Mesendoderm (in vitro differentiated cells): ENCODE data around the gene RAMAC.
A peak's percentile ranks its signal among the peaks of the same experiment; 100 is the strongest.

Experiments
- DNase-seq: peaks from one replicate; pipeline ENCODE4 v3.0.0; 2013
- H2AK5ac ChIP-seq: 2 replicates; pipeline ENCODE4 v1.6.1; 2013; ENCODE audit warnings: low read length, inconsistent platforms
- H2BK120ac ChIP-seq: 2 replicates; pipeline ENCODE4 v1.6.1; 2013; ENCODE audit warnings: low read depth, mild to moderate bottlenecking, low read length, moderate library complexity, mixed read lengths
- H2BK15ac ChIP-seq: replicated peaks from 2 replicates; pipeline ENCODE4 v1.6.1; 2013; ENCODE audit warnings: low read depth, mild to moderate bottlenecking, moderate library complexity
- H2BK5ac ChIP-seq: 2 replicates; pipeline ENCODE4 v1.6.1; 2013; ENCODE audit warnings: low read length, inconsistent platforms
- H3K18ac ChIP-seq: 2 replicates; pipeline ENCODE4 v1.6.1; 2013; ENCODE audit warnings: mild to moderate bottlenecking, low read length, mixed read lengths
- H3K23ac ChIP-seq: one replicate; pipeline ENCODE4 v1.6.1; 2013; ENCODE audit warnings: low read length
- H3K27ac ChIP-seq: 2 replicates; pipeline ENCODE4 v1.5.1; 2013; ENCODE audit warnings: low read depth, mild to moderate bottlenecking, inconsistent platforms, low read length, moderate library complexity
- H3K27me3 ChIP-seq: 2 replicates; pipeline ENCODE4 v1.6.1; 2013; ENCODE audit warnings: low read length, control low read depth, mild to moderate bottlenecking, inconsistent platforms; ENCODE audit not compliant: insufficient read depth, poor library complexity
- H3K36me3 ChIP-seq: 2 replicates; pipeline ENCODE4 v1.6.1; 2013; ENCODE audit warnings: low read length, inconsistent platforms; ENCODE audit not compliant: control insufficient read depth, insufficient read depth
- H3K4ac ChIP-seq: one replicate; pipeline ENCODE4 v1.6.1; 2013; ENCODE audit warnings: low read depth, mild to moderate bottlenecking, low read length, moderate library complexity
- H3K4me1 ChIP-seq: 2 replicates; pipeline ENCODE4 v1.6.1; 2013; ENCODE audit warnings: low read depth, low read length, inconsistent platforms; ENCODE audit not compliant: control insufficient read depth
- H3K4me2 ChIP-seq: 2 replicates; pipeline ENCODE4 v1.6.1; 2013; ENCODE audit warnings: low read length
- H3K4me3 ChIP-seq: 2 replicates; pipeline ENCODE4 v1.5.1; 2013; ENCODE audit warnings: mild to moderate bottlenecking, low read length
- H3K56ac ChIP-seq: one replicate; pipeline ENCODE4 v1.6.1; 2013; ENCODE audit warnings: low read length
- H3K79me1 ChIP-seq: 2 replicates; pipeline ENCODE4 v1.6.1; 2013; ENCODE audit warnings: low read length, inconsistent platforms
- H3K79me2 ChIP-seq: 2 replicates; pipeline ENCODE4 v1.6.1; 2013; ENCODE audit warnings: mild to moderate bottlenecking, low read length; ENCODE audit not compliant: control insufficient read depth, insufficient read depth
- H3K9ac ChIP-seq: 2 replicates; pipeline ENCODE4 v1.6.1; 2013; ENCODE audit warnings: low read length, inconsistent platforms
- H4K5ac ChIP-seq: one replicate; pipeline ENCODE4 v1.6.1; 2013; ENCODE audit warnings: low read length
- H4K8ac ChIP-seq: one replicate; pipeline ENCODE4 v1.6.1; 2013; ENCODE audit warnings: low read depth, mild to moderate bottlenecking, control low read depth, low read length, moderate library complexity
- WGBS: extraction: QIAGEN DNeasy Blood & Tissue Kit; methylation state at CpG from one replicate; pipeline ENCODE4 v1.1.7; 2013; ENCODE audit warnings: low lambda C conversion rate, missing lambda C conversion rate; ENCODE audit not compliant: insufficient coverage; ENCODE audit errors: extremely low coverage; 5-methylcytosine and 5-hydroxymethylcytosine counted together

Gene RAMAC

GRCh38 chr15:83011271-83012075, 25.5 kb downstream of the RAMAC start, which contains the start of gene C15orf40:
Gene C15orf40, minus strand, starts transcription at chr15:83011639. Its CDS starts 32 bp downstream, at chr15:83011607.
- H3K4me3 ChIP-seq = peak within 1 kb of the TSS; percentile 90
- H3K18ac ChIP-seq = peak within 1 kb of the TSS; percentile 62
- peaks cover 5% of the 10 kb centered on the region for H3K79me1 ChIP-seq
- WGBS = no CpG with 5 or more reads among the region's 64 CpGs
- H2BK5ac ChIP-seq = no peak within 1 kb of the TSS
- H3K4me2 ChIP-seq = peak within 1 kb of the TSS; percentile 55
- H2AK5ac ChIP-seq = no peak within 1 kb of the TSS
- no peak within 1 kb of the TSS for H4K5ac ChIP-seq
- no peak within 1 kb of the TSS for H2BK120ac ChIP-seq
- peak; percentile 96 for DNase-seq
- H3K27me3 ChIP-seq = no peaks in the 10 kb centered on the region
- H3K4me1 ChIP-seq = peaks cover 3% of the 10 kb centered on the region
- no peak within 1 kb of the TSS for H2BK15ac ChIP-seq
- H3K79me2 ChIP-seq = peaks cover 2% of the 10 kb centered on the region
- peak within 1 kb of the TSS; percentile 83 for H3K4ac ChIP-seq
- H3K9ac ChIP-seq = peak within 1 kb of the TSS; percentile 89
- H3K27ac ChIP-seq = peak within 1 kb of the TSS; percentile 38
- H3K36me3 ChIP-seq = no peaks in the 10 kb centered on the region
- H4K8ac ChIP-seq = peak within 1 kb of the TSS; percentile 31
- H3K23ac ChIP-seq = no peak within 1 kb of the TSS
- peak within 1 kb of the TSS; percentile 91 for H3K56ac ChIP-seq

DNA sequence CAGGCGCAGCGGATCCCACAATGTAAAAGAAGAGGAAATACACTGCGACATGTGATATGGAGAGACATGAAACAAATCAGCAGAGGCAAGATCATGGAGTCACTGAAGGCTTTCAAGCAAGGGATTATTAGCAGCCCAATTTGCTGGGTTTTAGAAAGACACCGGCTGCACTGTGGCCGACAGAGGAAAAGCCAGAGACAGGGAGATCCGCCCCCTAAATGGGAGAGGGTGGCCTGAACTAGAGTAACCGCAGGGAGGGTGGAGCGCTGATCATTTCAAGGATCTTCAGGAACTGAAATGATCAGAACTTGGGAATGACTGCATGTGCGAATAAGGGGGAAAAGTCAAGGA, 26.0 kb downstream of the RAMAC start:
- WGBS = no CpG with 5 or more reads among the region's 9 CpGs

DNA sequence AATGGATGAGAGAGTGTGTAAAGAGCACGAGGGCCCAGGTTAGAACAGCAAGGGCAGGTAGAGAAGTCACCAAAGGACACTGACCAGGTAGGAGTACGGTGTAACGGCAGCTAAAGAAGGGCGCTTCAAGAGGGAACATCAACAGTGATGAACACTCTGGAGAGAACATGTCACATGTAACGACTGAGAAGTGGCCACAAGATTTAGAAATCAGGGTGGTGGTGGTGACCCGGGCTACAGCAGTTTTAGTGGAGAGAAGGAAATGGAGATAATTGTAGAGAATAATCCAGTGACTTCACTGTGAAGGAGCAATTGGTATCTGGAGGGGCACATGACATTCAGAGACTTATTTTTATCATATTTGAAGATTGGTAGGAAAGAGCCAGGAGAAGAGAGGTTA, 26.6 kb downstream of the RAMAC start:
- Histone ChIP-seq H4K8ac (no peak overlapping the region), H3K18ac (no peak overlapping the region), H3K4me3 (no peak overlapping the region), H3K4ac (no peak overlapping the region), H2BK15ac (no peak overlapping the region), H3K79me2 (peaks cover 2% of the 10 kb centered on the region), H3K4me1 (peaks cover 3% of the 10 kb centered on the region), H4K5ac (no peak overlapping the region), H3K36me3 (no peaks in the 10 kb centered on the region), H3K27ac (no peak overlapping the region), H2AK5ac (no peak overlapping the region), H2BK5ac (no peak overlapping the region), H3K27me3 (no peaks in the 10 kb centered on the region), H3K4me2 (no peak overlapping the region), H3K23ac (no peak overlapping the region), H2BK120ac (no peak overlapping the region), H3K56ac (no peak overlapping the region), H3K9ac (no peak overlapping the region), H3K79me1 (peaks cover 5% of the 10 kb centered on the region)
- DNase-seq = no peak
- WGBS = no CpG with 5 or more reads among the region's 6 CpGs

More for the DNA sequence above, 26.0 kb downstream of the RAMAC start:
- DNase-seq = no peak
- Histone ChIP-seq H3K56ac (peak overlapping the region; percentile 88), H4K8ac (peak overlapping the region; percentile 31), H2AK5ac (no peak overlapping the region), H2BK5ac (no peak overlapping the region), H3K36me3 (no peaks in the 10 kb centered on the region), H3K79me1 (peaks cover 5% of the 10 kb centered on the region), H3K18ac (peak overlapping the region; percentile 44), H3K9ac (peak overlapping the region; percentile 73), H3K27ac (no peak overlapping the region), H3K4ac (peak overlapping the region; percentile 83), H2BK120ac (no peak overlapping the region), H3K79me2 (peaks cover 2% of the 10 kb centered on the region), H4K5ac (no peak overlapping the region), H3K4me2 (peak overlapping the region; percentile 10), H3K4me1 (peaks cover 3% of the 10 kb centered on the region), H3K4me3 (no peak overlapping the region), H3K23ac (no peak overlapping the region), H3K27me3 (no peaks in the 10 kb centered on the region), H2BK15ac (no peak overlapping the region)

DNA sequence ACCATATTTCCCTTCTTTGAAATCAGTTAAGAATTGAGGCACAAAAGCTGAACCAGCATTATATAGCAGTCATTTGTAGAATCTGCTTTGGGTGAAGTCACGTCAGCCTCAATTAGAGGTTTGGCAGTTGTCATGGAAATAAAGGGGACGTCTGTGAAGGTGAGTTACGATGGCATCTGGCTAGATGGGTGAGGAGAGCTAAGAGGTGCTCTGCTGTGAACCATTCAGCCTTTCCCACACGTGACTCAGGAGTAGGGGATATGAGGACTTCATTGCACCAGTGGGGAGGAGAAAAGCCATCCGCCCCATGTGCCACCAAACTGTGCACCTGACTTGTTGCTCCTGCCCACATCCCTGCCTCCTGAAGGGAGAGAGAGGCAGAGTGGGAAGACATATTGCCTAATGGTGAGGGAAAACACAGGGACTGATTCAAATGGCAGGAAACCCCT, 28.2 kb downstream of the RAMAC start:
- Histone ChIP-seq H3K79me2 (peaks cover 2% of the 10 kb centered on the region), H3K4me3 (no peak overlapping the region), H2BK5ac (no peak overlapping the region), H3K4me2 (no peak overlapping the region), H3K18ac (no peak overlapping the region), H3K4me1 (peaks cover 3% of the 10 kb centered on the region), H3K9ac (no peak overlapping the region), H4K8ac (no peak overlapping the region), H2AK5ac (no peak overlapping the region), H2BK15ac (no peak overlapping the region), H2BK120ac (no peak overlapping the region), H3K27ac (no peak overlapping the region), H3K36me3 (peaks cover 2% of the 10 kb centered on the region), H3K79me1 (peaks cover 5% of the 10 kb centered on the region), H3K56ac (no peak overlapping the region), H3K4ac (no peak overlapping the region), H3K27me3 (no peaks in the 10 kb centered on the region), H4K5ac (no peak overlapping the region), H3K23ac (no peak overlapping the region)
- no CpG with 5 or more reads among the region's 5 CpGs for WGBS
- no peak for DNase-seq

GRCh38 chr15:83015361-83015760, 29.4 kb downstream of the RAMAC start:
- no peak overlapping the region for H3K9ac ChIP-seq
- H3K36me3 ChIP-seq = peaks cover 2% of the 10 kb centered on the region
- no peak overlapping the region for H3K23ac ChIP-seq
- no peak overlapping the region for H4K8ac ChIP-seq
- H3K56ac ChIP-seq = no peak overlapping the region
- no peak overlapping the region for H2AK5ac ChIP-seq
- H3K4me1 ChIP-seq = peaks cover 3% of the 10 kb centered on the region
- H2BK120ac ChIP-seq = no peak overlapping the region
- no peak overlapping the region for H3K4ac ChIP-seq
- H2BK15ac ChIP-seq = no peak overlapping the region
- no peak overlapping the region for H3K4me3 ChIP-seq
- H2BK5ac ChIP-seq = no peak overlapping the region
- H3K79me2 ChIP-seq = no peaks in the 10 kb centered on the region
- no peak for DNase-seq
- no peak overlapping the region for H3K4me2 ChIP-seq
- H3K18ac ChIP-seq = no peak overlapping the region
- no peaks in the 10 kb centered on the region for H3K27me3 ChIP-seq
- WGBS = no CpG with 5 or more reads among the region's 4 CpGs
- H3K27ac ChIP-seq = no peak overlapping the region
- H3K79me1 ChIP-seq = peaks cover 1% of the 10 kb centered on the region
- no peak overlapping the region for H4K5ac ChIP-seq
